ENCODE data around the gene RAD51B.

RAD51B gene

DNA sequence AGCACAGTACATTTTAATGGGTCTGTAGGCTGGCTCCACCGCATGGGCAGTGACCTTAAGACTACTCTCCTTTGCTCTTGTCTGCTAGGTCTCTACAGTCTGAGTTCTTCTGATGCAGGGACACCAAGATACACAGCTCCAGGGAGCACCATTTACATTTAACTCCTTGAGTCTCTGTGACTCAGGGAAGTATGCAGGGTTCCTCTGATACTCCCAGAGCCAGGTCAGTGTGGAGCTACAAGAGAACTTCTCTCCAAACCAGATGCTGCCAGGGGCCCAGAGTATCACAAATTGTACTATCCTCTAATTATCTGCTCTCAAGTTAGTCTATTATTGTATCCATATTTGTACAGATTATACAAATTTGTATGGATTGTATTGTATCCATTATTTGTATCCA lies 958.1 kb downstream of the RAD51B start:
- no peak for DNase-seq (ENCODE audit: low read depth)
- H3K4me3 ChIP-seq (ENCODE audit: low read depth, low read length): no peak overlapping the region
- TF ChIP-seq, protein P1, sequence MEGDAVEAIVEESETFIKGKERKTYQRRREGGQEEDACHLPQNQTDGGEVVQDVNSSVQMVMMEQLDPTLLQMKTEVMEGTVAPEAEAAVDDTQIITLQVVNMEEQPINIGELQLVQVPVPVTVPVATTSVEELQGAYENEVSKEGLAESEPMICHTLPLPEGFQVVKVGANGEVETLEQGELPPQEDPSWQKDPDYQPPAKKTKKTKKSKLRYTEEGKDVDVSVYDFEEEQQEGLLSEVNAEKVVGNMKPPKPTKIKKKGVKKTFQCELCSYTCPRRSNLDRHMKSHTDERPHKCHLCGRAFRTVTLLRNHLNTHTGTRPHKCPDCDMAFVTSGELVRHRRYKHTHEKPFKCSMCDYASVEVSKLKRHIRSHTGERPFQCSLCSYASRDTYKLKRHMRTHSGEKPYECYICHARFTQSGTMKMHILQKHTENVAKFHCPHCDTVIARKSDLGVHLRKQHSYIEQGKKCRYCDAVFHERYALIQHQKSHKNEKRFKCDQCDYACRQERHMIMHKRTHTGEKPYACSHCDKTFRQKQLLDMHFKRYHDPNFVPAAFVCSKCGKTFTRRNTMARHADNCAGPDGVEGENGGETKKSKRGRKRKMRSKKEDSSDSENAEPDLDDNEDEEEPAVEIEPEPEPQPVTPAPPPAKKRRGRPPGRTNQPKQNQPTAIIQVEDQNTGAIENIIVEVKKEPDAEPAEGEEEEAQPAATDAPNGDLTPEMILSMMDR (IDR thresholded peaks at IDR 0.05; ENCODE audit: low read depth, low read length, missing control alignments): no peak
